ENCODE results near the gene IMMP1L.
A peak's percentile ranks its signal among the peaks of the same experiment; 100 is the strongest.

The IMMP1L gene

GRCh38 chr11:31509429-31510345 is at the start of gene IMMP1L, which contains the start of gene ELP4:
Gene IMMP1L, minus strand, starts transcription at chr11:31509622. Its CDS starts 46,346 bp downstream, at chr11:31463276.
Gene ELP4, plus strand, starts transcription at chr11:31509767. Its CDS starts 18 bp downstream, at chr11:31509785.
- peak within 1 kb of the TSS; percentile 73 for H3K27ac ChIP-seq
- no peak for TF ChIP-seq ZFX (IDR thresholded peaks at IDR 0.05; ENCODE audit: borderline replicate concordance)
- TF ChIP-seq CTCF (IDR thresholded peaks at IDR 0.05): no peak

- TF ChIP-seq ZFX (IDR thresholded peaks at IDR 0.05; ENCODE audit: borderline replicate concordance): no peak
- TF ChIP-seq CTCF (IDR thresholded peaks at IDR 0.05): no peak
- no peak overlapping the region for H3K27ac ChIP-seq
Observed at GRCh38 chr11:31558001-31558400, 48.6 kb upstream of the IMMP1L start.

- TF ChIP-seq ZFX (IDR thresholded peaks at IDR 0.05; ENCODE audit: borderline replicate concordance) (no peak), CTCF (IDR thresholded peaks at IDR 0.05) (no peak)
- no peak overlapping the region for H3K27ac ChIP-seq
Observed at GRCh38 chr11:31555938-31556337, 46.5 kb upstream of the IMMP1L start.

DNA sequence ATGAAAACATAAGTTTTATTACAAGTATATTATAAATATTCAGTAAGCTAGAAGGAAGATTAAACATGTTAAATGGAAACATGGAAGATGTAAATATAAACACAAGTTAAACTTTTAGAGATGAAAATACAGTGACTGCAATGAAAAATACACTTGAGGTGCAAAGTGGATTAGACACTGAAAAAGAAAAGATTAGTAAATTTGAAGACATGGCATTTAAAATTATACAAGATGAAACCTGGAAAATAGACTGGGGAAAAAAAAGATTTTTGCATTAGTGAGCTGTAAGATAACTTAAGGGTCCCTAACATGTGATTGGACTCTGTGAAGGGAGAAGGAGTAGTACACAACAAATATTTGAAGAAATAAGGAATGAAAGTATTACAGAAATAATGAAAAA is 33.4 kb upstream of the IMMP1L start:
- H3K27ac ChIP-seq: no peak overlapping the region
- no peak for TF ChIP-seq CTCF (IDR thresholded peaks at IDR 0.05)
- TF ChIP-seq ZFX (IDR thresholded peaks at IDR 0.05; ENCODE audit: borderline replicate concordance): no peak

- TF ChIP-seq ZFX (IDR thresholded peaks at IDR 0.05; ENCODE audit: borderline replicate concordance) (no peak), CTCF (IDR thresholded peaks at IDR 0.05) (no peak)
- no peak overlapping the region for H3K27ac ChIP-seq
Observed at GRCh38 chr11:31535479-31535878, 26.1 kb upstream of the IMMP1L start.

GRCh38 chr11:31531293-31531692 is 21.9 kb upstream of the IMMP1L start:
- TF ChIP-seq ZFX (IDR thresholded peaks at IDR 0.05; ENCODE audit: borderline replicate concordance) (no peak), CTCF (IDR thresholded peaks at IDR 0.05) (no peak)
- no peak overlapping the region for H3K27ac ChIP-seq

GRCh38 chr11:31529701-31530100 is 20.3 kb upstream of the IMMP1L start:
- no peak overlapping the region for H3K27ac ChIP-seq
- TF ChIP-seq CTCF (IDR thresholded peaks at IDR 0.05): no peak
- no peak for TF ChIP-seq ZFX (IDR thresholded peaks at IDR 0.05; ENCODE audit: borderline replicate concordance)

All from 22Rv1 (cell line).